ENCODE data around the gene CEP128.

CEP128 gene

GRCh38 chr14:80981156-80981555, 39.6 kb upstream of the CEP128 start:
- H3K4me3 ChIP-seq (ENCODE audit: low read depth, low read length): no peak overlapping the region
- no peak for TF ChIP-seq CTCF (IDR thresholded peaks at IDR 0.05; ENCODE audit: low read depth, low read length)

GRCh38 chr14:80979951-80980350, 38.4 kb upstream of the CEP128 start:
- TF ChIP-seq CTCF (IDR thresholded peaks at IDR 0.05; ENCODE audit: low read depth, low read length): no peak
- no peak overlapping the region for H3K4me3 ChIP-seq (ENCODE audit: low read depth, low read length)

- no peak overlapping the region for H3K4me3 ChIP-seq (ENCODE audit: low read depth, low read length)
- no peak for TF ChIP-seq CTCF (IDR thresholded peaks at IDR 0.05; ENCODE audit: low read depth, low read length)
Observed at GRCh38 chr14:80978403-80978802, 36.9 kb upstream of the CEP128 start.

GRCh38 chr14:80977221-80977620, 35.7 kb upstream of the CEP128 start:
- no peak for TF ChIP-seq CTCF (IDR thresholded peaks at IDR 0.05; ENCODE audit: low read depth, low read length)
- no peak overlapping the region for H3K4me3 ChIP-seq (ENCODE audit: low read depth, low read length)

GRCh38 chr14:80974679-80975078, 33.1 kb upstream of the CEP128 start:
- TF ChIP-seq CTCF (IDR thresholded peaks at IDR 0.05; ENCODE audit: low read depth, low read length): no peak
- H3K4me3 ChIP-seq (ENCODE audit: low read depth, low read length): no peak overlapping the region

- no peak overlapping the region for H3K4me3 ChIP-seq (ENCODE audit: low read depth, low read length)
- TF ChIP-seq CTCF (IDR thresholded peaks at IDR 0.05; ENCODE audit: low read depth, low read length): no peak
Observed at GRCh38 chr14:80973931-80974641, 32.5 kb upstream of the CEP128 start.

GRCh38 chr14:80965037-80965436, 23.5 kb upstream of the CEP128 start:
- TF ChIP-seq CTCF (IDR thresholded peaks at IDR 0.05; ENCODE audit: low read depth, low read length): no peak
- no peak overlapping the region for H3K4me3 ChIP-seq (ENCODE audit: low read depth, low read length)
